Gastrocnemius medialis (tissue), 4 donors: Measurements from ENCODE around the gene ARHGEF5. TPM values are rescaled to one million over a fixed set of nuclear protein-coding genes. Genes with fewer than 3 reads are reported as not detected.

Experiments used
- ATAC-seq, 2 donors: fragments of 150-250 bp; one replicate each; pipeline ENCODE4 v1.9.1; 2016
- DNase-seq, 2 donors: peaks; one replicate each; pipeline ENCODE4 v3.0.0-alpha.2; 2019
- H3K27ac ChIP-seq, 4 donors: fragments of 200-600 bp; sonication (generic); 1 replicate in 1 of 4; 2 replicates in 3 of 4; pipeline ENCODE4 v1.5.1; 2016 to 2018; ENCODE audit warnings: mild to moderate bottlenecking in 2 of 4, moderate library complexity in 1 of 4
- H3K27me3 ChIP-seq, 3 donors: fragments of 200-600 bp; sonication (generic) in 2 of 3; 1 replicate in 1 of 3; 2 replicates in 2 of 3; pipeline versions ENCODE4 v1.5.1 to v1.6.0; 2016 to 2019; ENCODE audit warnings: mild to moderate bottlenecking in 1 of 3, moderate library complexity in 1 of 3
- H3K36me3 ChIP-seq, 2 donors: fragments of 200-600 bp; sonication (generic) in 1 of 2; one replicate each; pipeline ENCODE4 v1.5.1; 2017 to 2018
- H3K4me1 ChIP-seq, 2 donors: fragments of 200-600 bp; sonication (generic) in 1 of 2; one replicate each; pipeline ENCODE4 v1.5.1; 2016 to 2017; ENCODE audit warnings: mild to moderate bottlenecking in 2 of 2
- H3K4me3 ChIP-seq, 4 donors: fragments of 200-600 bp; sonication (generic) in 3 of 4; 1 replicate in 1 of 4; 2 replicates in 3 of 4; pipeline ENCODE4 v1.5.1; 2016 to 2019; ENCODE audit warnings: mild to moderate bottlenecking in 2 of 4
- H3K9me3 ChIP-seq, 3 donors: fragments of 200-600 bp; sonication (generic) in 2 of 3; 1 replicate in 1 of 3; 2 replicates in 2 of 3; pipeline ENCODE4 v1.5.1; 2016 to 2019
- POLR2A ChIP-seq, 2 donors: fragments of 450-650 bp; IDR thresholded peaks; one replicate each; pipeline ENCODE4 v1.6.1; 2017; ENCODE audit warnings: antibody characterized with exemption in 2 of 2, mild to moderate bottlenecking in 2 of 2, moderate library complexity in 2 of 2
- in situ Hi-C, 4 donors: fragments of 200-750 bp; cut with MboI; loops; one replicate each; pipeline versions ENCODE4 v1.15.0 to v1.8.0; 2017; ENCODE audit warnings: low sequenced_read_pairs in 4 of 4
- intact Hi-C: fragments of 100-400 bp; cut with DNase I; formaldehyde crosslinking; loops from one replicate; pipeline ENCODE4 v1.15.1; 2023; ENCODE audit warnings: low total_unique reads
- total RNA-seq, 4 donors: library from RNA; depleted of rRNA; stranded (reverse); fragments of >200 nt; gene quantifications; one replicate each; pipeline versions ENCODE4 v1.1.0 to v1.2.3, GENCODE V29; 2016
- TF ChIP-seq, protein P1 (sequence below), 5 experiments: fragments of 450-650 bp in 3 of 5; fragments of 200-600 bp in 2 of 5; sonication (generic) in 2 of 5; IDR thresholded peaks in 4 of 5; conservative IDR thresholded peaks in 1 of 5; 1 replicate in 4 of 5; 2 replicates in 1 of 5; pipeline ENCODE4 v1.5.1; 2016 to 2019; ENCODE audit warnings: antibody characterized with exemption in 5 of 5, mild to moderate bottlenecking in 3 of 5, moderate library complexity in 3 of 5

ARHGEF5 gene
- total RNA-seq, 4 donors from 2014 or later, result 0.15 to 0.69 (median 0.53) TPM

DNA sequence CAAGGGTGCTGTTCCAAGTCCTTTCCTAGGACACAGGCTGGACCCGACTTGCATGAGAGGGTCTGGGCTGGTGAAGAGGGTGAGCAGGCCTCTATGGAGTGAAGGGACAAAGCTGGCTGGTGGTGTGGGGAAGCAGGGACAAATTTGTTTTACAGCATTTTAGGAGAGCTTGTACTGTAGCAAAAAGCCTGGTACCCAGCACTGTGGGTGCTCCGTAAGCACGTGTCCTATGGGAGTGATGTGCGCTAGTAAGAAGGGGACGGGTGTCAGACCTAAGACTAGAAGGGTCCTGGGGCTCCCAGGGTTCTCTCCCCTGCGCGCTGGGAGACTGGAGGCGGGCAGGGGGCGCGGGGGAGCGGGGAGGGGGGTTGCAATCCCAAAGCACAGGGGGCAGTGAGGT is 47.9 kb downstream of the ARHGEF5 start:
- H3K4me3 ChIP-seq, result no peak overlapping the region
- intact Hi-C loops (no loop called here), in situ Hi-C loops (no loop called here)
- DNase-seq, result no peak
- ATAC-seq, result no peak
- no peak for TF ChIP-seq POLR2A (IDR thresholded peaks at IDR 0.05)
- TF ChIP-seq, protein P1, sequence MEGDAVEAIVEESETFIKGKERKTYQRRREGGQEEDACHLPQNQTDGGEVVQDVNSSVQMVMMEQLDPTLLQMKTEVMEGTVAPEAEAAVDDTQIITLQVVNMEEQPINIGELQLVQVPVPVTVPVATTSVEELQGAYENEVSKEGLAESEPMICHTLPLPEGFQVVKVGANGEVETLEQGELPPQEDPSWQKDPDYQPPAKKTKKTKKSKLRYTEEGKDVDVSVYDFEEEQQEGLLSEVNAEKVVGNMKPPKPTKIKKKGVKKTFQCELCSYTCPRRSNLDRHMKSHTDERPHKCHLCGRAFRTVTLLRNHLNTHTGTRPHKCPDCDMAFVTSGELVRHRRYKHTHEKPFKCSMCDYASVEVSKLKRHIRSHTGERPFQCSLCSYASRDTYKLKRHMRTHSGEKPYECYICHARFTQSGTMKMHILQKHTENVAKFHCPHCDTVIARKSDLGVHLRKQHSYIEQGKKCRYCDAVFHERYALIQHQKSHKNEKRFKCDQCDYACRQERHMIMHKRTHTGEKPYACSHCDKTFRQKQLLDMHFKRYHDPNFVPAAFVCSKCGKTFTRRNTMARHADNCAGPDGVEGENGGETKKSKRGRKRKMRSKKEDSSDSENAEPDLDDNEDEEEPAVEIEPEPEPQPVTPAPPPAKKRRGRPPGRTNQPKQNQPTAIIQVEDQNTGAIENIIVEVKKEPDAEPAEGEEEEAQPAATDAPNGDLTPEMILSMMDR (IDR thresholded peaks at IDR 0.05 in 4 of 5, conservative IDR thresholded peaks at IDR 0.05 in 1 of 5), result no peak
- no peaks in the 10 kb centered on the region for H3K27me3 ChIP-seq
- H3K36me3 ChIP-seq, result no peaks in the 10 kb centered on the region
- no peaks in the 10 kb centered on the region for H3K4me1 ChIP-seq
- H3K9me3 ChIP-seq, result no peaks in the 10 kb centered on the region
- H3K27ac ChIP-seq, result no peak overlapping the region

- no peak for TF ChIP-seq POLR2A (IDR thresholded peaks at IDR 0.05)
- TF ChIP-seq, protein P1 (IDR thresholded peaks at IDR 0.05 in 4 of 5, conservative IDR thresholded peaks at IDR 0.05 in 1 of 5), result no peak
- DNase-seq (no peak), ATAC-seq (no peak)
- Histone ChIP-seq H3K9me3 (no peaks in the 10 kb centered on the region), H3K36me3 (no peaks in the 10 kb centered on the region), H3K27me3 (no peaks in the 10 kb centered on the region), H3K4me1 (no peaks in the 10 kb centered on the region), H3K4me3 (no peak within 1 kb of the TSS), H3K27ac (no peak within 1 kb of the TSS)
- intact Hi-C loops, result no loop called here
- in situ Hi-C loops, result no loop called here
Measured at GRCh38 chr7:144403649-144404061, 48.5 kb downstream of the ARHGEF5 start, which contains the start of gene NOBOX. Gene NOBOX (minus strand): TSS chr7:144403693.

DNA sequence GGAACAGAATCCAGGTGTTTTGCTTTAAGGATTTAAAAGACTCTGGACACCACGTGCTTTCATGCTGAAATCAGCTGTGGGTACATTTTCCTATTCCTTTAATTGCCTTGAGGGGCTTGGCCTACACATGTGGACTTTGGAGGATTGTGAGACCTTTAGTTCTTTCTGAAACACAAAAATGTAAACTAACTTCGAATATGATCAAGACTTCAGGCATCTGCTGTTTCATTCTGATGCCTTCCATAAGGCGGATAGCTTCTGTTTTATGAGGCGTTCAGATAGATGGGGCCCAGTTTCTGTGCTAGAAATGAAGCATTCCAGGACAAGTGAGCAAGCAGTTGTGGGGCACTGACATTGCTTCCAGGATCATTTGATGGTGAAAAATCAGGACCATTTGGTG is 49.7 kb downstream of the ARHGEF5 start:
- Histone ChIP-seq H3K27me3 (no peaks in the 10 kb centered on the region), H3K9me3 (no peaks in the 10 kb centered on the region), H3K4me3 (no peak overlapping the region), H3K4me1 (no peaks in the 10 kb centered on the region), H3K27ac (no peak overlapping the region), H3K36me3 (no peaks in the 10 kb centered on the region)
- in situ Hi-C loops, result no loop called here
- no peak for DNase-seq
- no peak for ATAC-seq
- TF ChIP-seq POLR2A (IDR thresholded peaks at IDR 0.05), result no peak
- TF ChIP-seq, protein P1 (IDR thresholded peaks at IDR 0.05 in 4 of 5, conservative IDR thresholded peaks at IDR 0.05 in 1 of 5), result no peak
- intact Hi-C loops, result no loop called here

DNA sequence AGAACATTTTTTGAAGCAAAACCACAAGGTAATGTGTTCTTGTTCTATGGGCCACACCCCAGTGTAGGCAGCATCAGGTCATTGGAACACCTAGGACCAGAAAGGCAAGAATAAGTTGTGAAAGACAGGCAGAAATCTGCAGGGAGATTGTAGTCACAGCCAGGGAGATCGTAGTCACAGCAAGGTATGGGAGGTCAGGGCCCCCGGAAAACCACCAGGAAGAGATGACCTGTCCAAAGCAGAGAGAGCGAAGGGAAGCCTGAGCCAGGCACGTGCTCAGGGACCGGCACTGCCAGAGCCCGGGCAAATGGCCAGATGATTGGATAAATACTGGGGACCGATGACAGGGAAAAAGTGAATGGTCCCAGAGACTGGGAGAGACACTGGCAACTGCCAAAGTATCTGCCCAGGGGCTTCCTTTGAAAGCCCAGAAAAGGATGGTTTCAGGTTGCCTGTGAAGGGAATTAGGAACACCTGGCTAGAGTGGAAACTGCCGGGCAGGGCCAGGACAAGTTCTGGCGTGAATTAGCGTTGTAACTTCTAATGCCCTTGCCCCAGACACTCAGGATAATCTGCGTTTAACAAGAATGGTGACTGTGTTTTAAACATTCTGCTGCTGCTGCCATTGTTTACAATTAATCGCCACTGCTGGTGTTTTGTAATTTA is 52.2 kb downstream of the ARHGEF5 start:
- no peaks in the 10 kb centered on the region for H3K9me3 ChIP-seq
- H3K4me3 ChIP-seq, result no peak overlapping the region
- in situ Hi-C loops (no loop called here), intact Hi-C loops (no loop called here)
- no peak for TF ChIP-seq POLR2A (IDR thresholded peaks at IDR 0.05)
- TF ChIP-seq, protein P1 (IDR thresholded peaks at IDR 0.05 in 4 of 5, conservative IDR thresholded peaks at IDR 0.05 in 1 of 5), result no peak
- no peaks in the 10 kb centered on the region for H3K27me3 ChIP-seq
- no peak overlapping the region for H3K27ac ChIP-seq
- H3K36me3 ChIP-seq, result no peaks in the 10 kb centered on the region
- no peaks in the 10 kb centered on the region for H3K4me1 ChIP-seq
- DNase-seq, result no peak
- no peak for ATAC-seq

- no peak overlapping the region for H3K27ac ChIP-seq
- no peaks in the 10 kb centered on the region for H3K4me1 ChIP-seq
- TF ChIP-seq, protein P1 (IDR thresholded peaks at IDR 0.05 in 4 of 5, conservative IDR thresholded peaks at IDR 0.05 in 1 of 5), result no peak
- DNase-seq (no peak), ATAC-seq (no peak)
- intact Hi-C loops, result no loop called here
- in situ Hi-C loops, result no loop called here
- H3K4me3 ChIP-seq, result no peak overlapping the region
- H3K27me3 ChIP-seq, result no peaks in the 10 kb centered on the region
- H3K9me3 ChIP-seq, result no peaks in the 10 kb centered on the region
- no peaks in the 10 kb centered on the region for H3K36me3 ChIP-seq
Measured at GRCh38 chr7:144408121-144408520, 52.9 kb downstream of the ARHGEF5 start.
